Adrenal gland (tissue), 19 donors: ENCODE data around the gene LUC7L. TPM values are rescaled to one million over a fixed set of nuclear protein-coding genes. Genes with fewer than 3 reads are reported as not detected.

ENCODE experiments used
- DNase-seq, 7 donors: peaks; one replicate each; pipeline ENCODE4 v3.0.0-alpha.2; 2019 to 2020
- H3K27ac ChIP-seq, 5 donors: fragments of 200-600 bp; sonication (generic) in 4 of 5; 1 replicate in 3 of 5; 2 replicates in 2 of 5; pipeline versions ENCODE4 v1.5.1 to v1.8.0; 2016 to 2020; ENCODE audit warnings: mild to moderate bottlenecking in 1 of 5
- H3K27me3 ChIP-seq: fragments of 200-600 bp; 2 replicates; pipeline ENCODE4 v1.8.0; 2021
- H3K36me3 ChIP-seq, 2 donors: fragments of 200-600 bp; replicated peaks in 1 of 2; 1 replicate in 1 of 2; 2 replicates in 1 of 2; pipeline versions ENCODE4 v1.5.1 to v1.8.0; 2018 to 2022
- H3K4me1 ChIP-seq, 2 donors: fragments of 200-600 bp; replicated peaks in 1 of 2; 1 replicate in 1 of 2; 2 replicates in 1 of 2; pipeline versions ENCODE4 v1.5.1 to v1.8.0; 2018 to 2021
- H3K4me3 ChIP-seq, 4 donors: fragments of 200-600 bp; sonication (generic) in 3 of 4; one replicate each; pipeline ENCODE4 v1.5.1; 2016 to 2018
- H3K9me3 ChIP-seq, 3 donors: fragments of 200-600 bp; sonication (generic) in 1 of 3; replicated peaks in 1 of 3; 1 replicate in 2 of 3; 2 replicates in 1 of 3; pipeline versions ENCODE4 v1.5.1 to v1.8.0; 2016 to 2021
- POLR2A ChIP-seq, 2 donors: fragments of 450-650 bp; IDR thresholded peaks; one replicate each; pipeline ENCODE4 v1.6.1; 2017; ENCODE audit warnings: antibody characterized with exemption in 2 of 2, mild to moderate bottlenecking in 2 of 2, moderate library complexity in 1 of 2
- WGBS, 4 donors: extraction: QIAGEN DNeasy Blood & Tissue Kit in 2 of 4; methylation state at CpG; one replicate each; pipeline versions ENCODE4 v1.1.5 to v1.1.7; 2013 to 2017; 5-methylcytosine and 5-hydroxymethylcytosine counted together
- intact Hi-C, 2 donors: fragments of 100-400 bp; cut with DNase I; formaldehyde crosslinking; loops; one replicate each; pipeline versions ENCODE4 v1.14.1 to v1.15.0; 2022 to 2023
- long read RNA-seq, 10 donors: library from polyadenylated mRNA in 3 of 10; unstranded in 2 of 10; stranded (forward) in 1 of 10; transcript quantifications; one replicate each; pipeline ENCODE4 v2.0.0 and lab custom pipeline, GENCODE V29; 2021 to 2026
- polyA plus RNA-seq, 3 donors: library from polyadenylated mRNA; stranded (reverse); fragments of 200-250 nt in 2 of 3; fragments of 350-450 nt in 1 of 3; fragmentation: Illumina TruSeq in 1 of 3; extraction: RNeasy Lipid Tissue Mini Kit (QIAGEN cat#74804) in 1 of 3; gene quantifications; one replicate each; pipeline ENCODE4 v1.2.3, GENCODE V29; 2013 to 2014
- total RNA-seq, 9 donors: library from RNA; depleted of rRNA in 4 of 9; stranded (reverse); fragments of >200 nt in 4 of 9; fragments of 120-200 nt in 1 of 9; fragmentation: NEBNext Ultra II Directional in 1 of 9; extraction: Animal tissue kit (Norgen Biotek cat#: 25700) in 1 of 9; gene quantifications; one replicate each; pipeline versions ENCODE4 v1.1.0 to v1.2.4, GENCODE V29; 2013 to 2023
- TF ChIP-seq, protein P1 (sequence below), 6 experiments: fragments of 450-650 bp in 4 of 6; fragments of 200-600 bp in 2 of 6; sonication (generic) in 1 of 6; IDR thresholded peaks; 1 replicate in 5 of 6; 2 replicates in 1 of 6; pipeline versions ENCODE4 v1.5.1 to v1.8.0; 2016 to 2021; ENCODE audit warnings: antibody characterized with exemption in 6 of 6, mild to moderate bottlenecking in 2 of 6, moderate library complexity in 1 of 6
- donor health status: healthy with polysubstance abuse.
- donor health status: Bipolar disorder and iron deficiency.
- donor health status: DM: yes; HTN: yes; CAD: no.
- donor health status: DM: no; HTN: no; CAD: no.
- donor health status: DM: no; HTN: no; CAD: no.
- donor health status: DM: yes; HTN: yes; CAD: no.

The LUC7L gene, protein sequence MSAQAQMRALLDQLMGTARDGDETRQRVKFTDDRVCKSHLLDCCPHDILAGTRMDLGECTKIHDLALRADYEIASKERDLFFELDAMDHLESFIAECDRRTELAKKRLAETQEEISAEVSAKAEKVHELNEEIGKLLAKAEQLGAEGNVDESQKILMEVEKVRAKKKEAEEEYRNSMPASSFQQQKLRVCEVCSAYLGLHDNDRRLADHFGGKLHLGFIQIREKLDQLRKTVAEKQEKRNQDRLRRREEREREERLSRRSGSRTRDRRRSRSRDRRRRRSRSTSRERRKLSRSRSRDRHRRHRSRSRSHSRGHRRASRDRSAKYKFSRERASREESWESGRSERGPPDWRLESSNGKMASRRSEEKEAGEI
- total RNA-seq = 100 to 1,000 TPM in 2 of 9 donors, 10 to 100 TPM in 7; 19.7 to 128 (median 68.6) TPM
- 100 to 1,000 TPM in 2 of 3 donors, 10 to 100 TPM in 1; 29.0 to 700 (median 372) TPM for polyA plus RNA-seq
- long read RNA-seq, donor 1, partial matches to known transcripts = 7 of 17 reads
- long read RNA-seq, donor 1, other reads (novel, unspliced or antisense) = 0 of 17 reads
- long read RNA-seq, donor 2, partial matches to known transcripts = 5 of 12 reads
- long read RNA-seq, donor 2, other reads (novel, unspliced or antisense) = 0 of 12 reads
- long read RNA-seq, donor 3, partial matches to known transcripts = 0 of 3 reads
- long read RNA-seq, donor 3, other reads (novel, unspliced or antisense) = 0 of 3 reads
- long read RNA-seq, donor 4, transcript LUC7L-201 (10 exons, 1,456 nt) = major isoform, 7 of 21 reads
- long read RNA-seq, donor 4, partial matches to known transcripts = 7 of 21 reads
- long read RNA-seq, donor 4, other reads (novel, unspliced or antisense) = 7 of 21 reads
- long read RNA-seq, donor 5, transcript LUC7L-201 (10 exons, 1,456 nt) = major isoform, 6 of 41 reads
- long read RNA-seq, donor 5, partial matches to known transcripts = 11 of 41 reads
- long read RNA-seq, donor 5, other reads (novel, unspliced or antisense) = 19 of 41 reads
- long read RNA-seq, donor 6, partial matches to known transcripts = 11 of 24 reads
- long read RNA-seq, donor 6, other reads (novel, unspliced or antisense) = 7 of 24 reads
- long read RNA-seq, donor 7, partial matches to known transcripts = 0 of 3 reads
- long read RNA-seq, donor 7, other reads (novel, unspliced or antisense) = 0 of 3 reads
- long read RNA-seq, donor 8, partial matches to known transcripts = 0 of 7 reads
- long read RNA-seq, donor 8, other reads (novel, unspliced or antisense) = 0 of 7 reads
- long read RNA-seq, donor 9, partial matches to known transcripts = 0 of 7 reads
- long read RNA-seq, donor 9, other reads (novel, unspliced or antisense) = 0 of 7 reads
- long read RNA-seq, donor 10, partial matches to known transcripts = 0 of 1 reads
- long read RNA-seq, donor 10, other reads (novel, unspliced or antisense) = 0 of 1 reads

GRCh38 chr16:228852-229730 is at the start of gene LUC7L:
Gene LUC7L (minus strand): TSS chr16:229449. CDS start chr16:229339, 110 bp downstream.
- peaks cover 9 to 17% of the 10 kb centered on the region in 2 donors for H3K4me1 ChIP-seq
- intact Hi-C loops = no loop called here
- peak within 1 kb of the TSS; percentile 49 to 79 (median 66) for H3K4me3 ChIP-seq
- no peaks in the 10 kb centered on the region for H3K27me3 ChIP-seq
- peak; percentile 81 to 91 (median 87) for DNase-seq
- peak within 1 kb of the TSS; percentile 93 to 99 (median 97) for H3K27ac ChIP-seq
- H3K9me3 ChIP-seq = no peaks in the 10 kb centered on the region
- WGBS, 4 donors = 1 to 5% (median 3%) methylated on average over 21 to 87 of the region's 88 CpGs
- peaks cover 0 to 31% of the 10 kb centered on the region in 2 donors for H3K36me3 ChIP-seq
- TF ChIP-seq, protein P1, sequence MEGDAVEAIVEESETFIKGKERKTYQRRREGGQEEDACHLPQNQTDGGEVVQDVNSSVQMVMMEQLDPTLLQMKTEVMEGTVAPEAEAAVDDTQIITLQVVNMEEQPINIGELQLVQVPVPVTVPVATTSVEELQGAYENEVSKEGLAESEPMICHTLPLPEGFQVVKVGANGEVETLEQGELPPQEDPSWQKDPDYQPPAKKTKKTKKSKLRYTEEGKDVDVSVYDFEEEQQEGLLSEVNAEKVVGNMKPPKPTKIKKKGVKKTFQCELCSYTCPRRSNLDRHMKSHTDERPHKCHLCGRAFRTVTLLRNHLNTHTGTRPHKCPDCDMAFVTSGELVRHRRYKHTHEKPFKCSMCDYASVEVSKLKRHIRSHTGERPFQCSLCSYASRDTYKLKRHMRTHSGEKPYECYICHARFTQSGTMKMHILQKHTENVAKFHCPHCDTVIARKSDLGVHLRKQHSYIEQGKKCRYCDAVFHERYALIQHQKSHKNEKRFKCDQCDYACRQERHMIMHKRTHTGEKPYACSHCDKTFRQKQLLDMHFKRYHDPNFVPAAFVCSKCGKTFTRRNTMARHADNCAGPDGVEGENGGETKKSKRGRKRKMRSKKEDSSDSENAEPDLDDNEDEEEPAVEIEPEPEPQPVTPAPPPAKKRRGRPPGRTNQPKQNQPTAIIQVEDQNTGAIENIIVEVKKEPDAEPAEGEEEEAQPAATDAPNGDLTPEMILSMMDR (IDR thresholded peaks at IDR 0.05) = no peak
- TF ChIP-seq POLR2A (IDR thresholded peaks at IDR 0.05) = peak; percentile 91 to 94

DNA sequence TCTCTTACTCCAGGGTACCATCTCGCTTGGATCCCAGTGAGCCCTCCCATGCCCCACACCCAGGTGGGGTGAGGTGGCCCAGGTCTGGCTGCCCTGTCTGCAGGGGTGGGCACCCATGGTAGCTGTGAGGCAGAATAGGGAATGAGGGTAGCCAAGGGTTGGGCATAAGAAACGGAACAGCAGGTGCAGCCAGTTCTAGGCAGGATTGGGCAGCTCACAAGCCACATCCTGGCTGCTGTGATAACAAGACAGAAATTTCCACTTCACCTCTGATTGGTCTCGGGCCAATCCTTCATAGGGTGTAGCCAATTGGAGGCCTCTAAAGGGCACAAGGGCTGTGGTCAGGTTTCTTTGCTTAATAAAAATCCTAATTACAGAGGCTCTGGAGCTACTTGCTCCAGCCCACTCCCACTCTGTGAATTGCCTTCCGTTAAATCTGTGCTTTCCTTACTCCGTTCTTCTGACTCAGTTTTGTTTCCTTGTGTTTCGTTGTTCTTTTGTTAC is 49.7 kb upstream of the LUC7L start:
- Histone ChIP-seq H3K9me3 (no peaks in the 10 kb centered on the region), H3K36me3 (no peaks in the 10 kb centered on the region), H3K4me1 (peaks cover 0 to 10% of the 10 kb centered on the region in 2 donors), H3K27me3 (peaks cover 20% of the 10 kb centered on the region), H3K27ac (no peak overlapping the region), H3K4me3 (no peak overlapping the region)
- WGBS, 4 donors = 66 to 73% (median 68%) methylated on average over 5 to 6 of the region's 6 CpGs
- intact Hi-C loops = no loop called here
- peak in 2 of 7 donors; percentile 43 to 45 for DNase-seq
- TF ChIP-seq POLR2A (IDR thresholded peaks at IDR 0.05) = no peak
- TF ChIP-seq, protein P1 (IDR thresholded peaks at IDR 0.05) = no peak

- intact Hi-C loops = no loop called here
- no peaks in the 10 kb centered on the region for H3K36me3 ChIP-seq
- no peaks in the 10 kb centered on the region for H3K9me3 ChIP-seq
- no peak for TF ChIP-seq POLR2A (IDR thresholded peaks at IDR 0.05)
- TF ChIP-seq, protein P1 (IDR thresholded peaks at IDR 0.05) = no peak
- peak overlapping the region in 1 of 5 donors; percentile 17 for H3K27ac ChIP-seq
- 68 to 87% (median 86%) methylated on average over 12 to 20 of the region's 20 CpGs for WGBS, 4 donors
- H3K4me3 ChIP-seq = no peak overlapping the region
- H3K4me1 ChIP-seq = peaks cover 0 to 10% of the 10 kb centered on the region in 2 donors
- DNase-seq = no peak
- H3K27me3 ChIP-seq = peaks cover 19% of the 10 kb centered on the region
These were observed 47.3 kb upstream of the LUC7L start for GRCh38 chr16:276426-277077.
